GM21576 (cell line): ENCODE measurements around the gene FIBCD1.
A peak's percentile ranks its signal among the peaks of the same experiment; 100 is the strongest.

Source experiments
- ATAC-seq: cut with Tn5 transposase; IDR thresholded peaks from one replicate; pipeline ENCODE4 v1.9.1; 2021; ENCODE audit warnings: mild to moderate bottlenecking, moderate library complexity; ENCODE audit not compliant: unreplicated experiment

FIBCD1 gene

DNA sequence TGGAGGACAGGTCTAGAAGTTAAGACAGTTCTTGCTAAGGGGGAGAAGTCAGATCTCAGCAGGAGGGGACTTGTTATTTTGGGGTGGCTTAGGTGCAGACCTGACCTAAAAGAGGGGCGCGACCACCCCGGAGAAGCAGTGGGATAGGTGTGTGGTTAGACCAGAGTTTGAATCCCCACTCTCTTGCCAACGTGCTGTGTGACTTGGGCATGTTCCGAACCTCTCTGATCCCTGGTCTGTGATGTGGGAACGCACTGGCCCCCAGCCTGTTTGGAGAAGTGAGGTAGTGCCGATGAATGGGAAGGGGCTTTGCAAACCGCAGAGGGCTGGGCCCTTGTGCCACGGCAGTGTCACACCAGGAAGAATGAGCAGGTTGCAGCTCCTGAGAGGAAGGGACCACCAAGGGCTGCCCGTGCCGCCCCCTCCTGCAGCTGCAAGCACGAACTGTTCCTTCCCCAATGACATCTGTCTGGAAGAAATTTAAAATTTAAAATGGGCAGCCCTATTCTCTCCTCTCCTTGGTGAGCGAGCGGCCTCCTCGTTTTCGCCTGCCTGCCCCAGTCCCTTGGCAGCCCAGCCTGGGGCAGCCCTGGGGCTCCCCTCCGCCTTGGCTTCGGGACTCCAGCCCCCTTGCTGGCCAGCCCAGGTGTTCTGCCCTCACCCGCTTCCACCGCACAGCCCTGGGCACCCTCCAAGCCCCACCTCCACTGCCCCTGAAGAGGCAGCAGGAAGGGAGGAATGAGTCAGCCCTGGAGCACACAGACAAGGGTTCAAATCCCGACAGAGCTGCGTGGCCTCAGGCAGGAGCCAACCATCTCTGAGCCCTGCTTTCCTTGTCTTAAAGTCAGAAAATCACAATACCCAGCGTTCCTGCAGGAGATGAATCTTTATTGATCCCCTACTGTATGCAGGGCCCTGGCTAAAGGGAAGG is 1.6 kb downstream of the FIBCD1 start:
- ATAC-seq = no peak

DNA sequence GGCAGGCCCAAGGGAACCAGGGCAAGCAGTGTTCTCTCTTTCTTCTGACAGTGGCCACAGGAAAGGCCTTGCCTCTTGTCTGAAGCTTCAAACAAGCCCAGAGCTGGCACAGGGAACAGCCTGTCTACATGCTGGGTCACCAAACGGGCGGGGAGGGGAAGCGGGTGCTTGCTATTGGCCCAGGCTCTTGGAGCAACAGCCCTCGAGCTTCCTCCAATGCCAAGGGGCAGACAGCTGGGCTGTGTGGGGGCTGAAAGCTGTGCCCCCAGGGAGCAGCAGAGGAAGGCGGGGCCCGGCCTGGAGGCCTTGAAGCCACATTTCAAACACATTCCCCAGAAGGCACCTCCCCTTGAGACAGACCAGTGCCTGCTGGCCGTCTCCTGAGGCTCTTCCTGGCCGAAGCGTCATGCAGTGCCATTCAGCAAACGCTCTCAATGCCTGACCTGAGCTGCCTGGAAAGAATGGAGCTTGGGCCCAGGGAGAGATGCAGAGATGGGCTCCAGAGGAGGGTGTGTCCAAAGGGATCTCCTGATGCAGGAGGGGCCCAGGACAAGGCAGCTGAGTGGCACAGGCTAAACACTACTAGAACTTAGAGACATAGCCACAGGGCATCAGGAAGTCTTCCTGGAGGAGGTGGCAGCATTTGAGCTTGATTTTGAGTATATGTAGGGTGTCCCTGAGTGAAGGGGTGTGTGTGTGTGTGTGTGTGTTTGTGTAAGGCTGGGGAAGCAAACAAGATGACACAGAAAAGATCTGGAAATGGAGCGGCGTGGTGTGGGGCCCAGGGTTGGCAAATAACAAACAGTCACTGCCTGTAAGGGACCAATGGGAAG is 2.5 kb downstream of the FIBCD1 start:
- no peak for ATAC-seq

DNA sequence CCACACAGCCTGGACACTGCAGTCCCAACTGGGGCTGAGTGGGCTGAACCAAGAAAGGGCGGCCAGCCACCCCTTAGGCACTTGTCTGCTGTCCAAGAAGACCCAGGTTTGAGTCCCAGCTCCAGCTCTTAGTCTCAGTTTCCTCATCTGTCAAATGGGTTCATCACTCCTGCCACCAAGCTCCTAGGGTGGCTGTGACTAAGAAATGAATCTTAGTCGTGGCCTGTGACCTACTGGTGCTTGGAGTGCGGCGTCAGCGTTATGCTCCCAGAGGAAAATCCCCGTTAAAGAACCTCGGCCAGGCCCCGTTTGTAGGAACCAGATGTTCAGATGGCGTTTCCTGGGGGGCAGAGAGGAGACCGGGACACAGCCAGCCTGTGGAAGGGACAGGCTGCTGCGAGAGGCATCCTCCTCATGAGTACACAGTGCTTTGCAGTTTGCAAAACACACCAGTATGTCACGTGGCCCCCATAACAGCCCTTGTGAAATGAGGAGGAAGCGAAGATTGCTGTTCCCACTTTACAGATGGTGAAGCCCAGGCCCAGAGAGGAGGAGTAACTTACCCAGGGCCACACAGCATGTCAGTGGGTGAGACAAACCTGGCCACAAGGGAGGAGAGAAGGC is 3.3 kb downstream of the FIBCD1 start:
- ATAC-seq = no peak

DNA sequence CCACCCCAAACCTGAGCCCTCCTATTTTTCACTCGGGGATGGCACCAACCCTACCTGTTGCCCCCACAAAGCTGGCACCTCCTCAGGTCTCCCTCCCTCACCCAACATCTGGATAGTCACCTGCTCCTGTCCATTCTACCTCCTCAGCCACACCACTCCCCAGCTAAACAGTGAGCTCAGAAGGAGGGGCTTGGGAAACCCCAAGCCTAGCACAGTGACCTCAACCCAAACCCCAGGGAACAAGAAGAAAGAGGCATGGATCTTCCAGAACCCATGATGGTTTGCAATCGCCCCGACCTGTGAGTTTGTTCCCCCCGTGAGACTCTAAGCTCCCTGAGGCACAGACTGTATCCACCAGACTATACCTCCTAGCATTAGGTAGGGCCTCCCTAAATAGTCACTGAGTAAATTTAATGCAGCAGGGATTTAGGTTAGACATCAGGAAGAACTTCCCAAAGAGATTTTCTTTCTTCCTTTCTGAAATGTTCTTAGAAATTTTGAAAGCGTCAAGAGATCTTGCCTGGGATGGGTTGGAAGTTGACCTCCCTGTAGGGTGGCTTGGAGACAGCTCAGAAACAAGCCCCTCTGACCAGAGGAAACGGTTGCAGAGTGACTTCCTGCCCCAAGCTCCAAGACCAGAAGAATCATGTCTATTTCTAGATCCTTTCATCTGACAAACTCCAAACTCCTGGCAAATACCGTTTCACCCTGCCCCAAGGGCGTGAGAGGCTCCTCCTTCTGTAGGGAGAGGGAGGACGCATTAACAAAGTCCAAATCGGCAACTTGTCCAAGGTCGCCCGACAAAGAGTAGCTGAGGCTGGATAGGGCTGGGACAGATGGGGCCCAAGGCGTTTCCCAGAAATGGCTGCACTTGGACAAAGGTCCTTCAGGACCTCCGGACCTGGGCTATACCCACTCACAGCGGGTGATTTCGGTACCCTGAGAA is 4.1 kb downstream of the FIBCD1 start:
- ATAC-seq = no peak

DNA sequence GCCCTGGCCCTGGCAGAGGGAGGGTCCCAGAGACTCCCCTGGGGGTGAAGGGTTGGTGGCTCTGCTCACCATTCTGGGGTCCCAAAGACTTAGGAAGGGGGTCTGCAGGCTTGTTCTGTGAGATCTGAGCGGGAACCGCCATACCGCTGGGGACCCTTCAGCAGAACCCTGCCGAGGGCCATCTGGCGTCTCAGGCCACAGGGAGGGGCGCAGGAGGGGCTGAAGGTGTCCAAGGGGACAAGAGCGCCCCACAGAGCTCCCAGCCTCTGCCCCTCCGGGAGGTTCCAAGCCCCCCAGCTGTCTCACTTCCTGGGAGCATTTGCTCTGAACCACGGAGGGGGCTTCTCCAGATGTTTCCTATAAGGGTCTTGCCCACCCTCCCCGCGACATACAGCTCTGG is 4.8 kb downstream of the FIBCD1 start:
- ATAC-seq = no peak

DNA sequence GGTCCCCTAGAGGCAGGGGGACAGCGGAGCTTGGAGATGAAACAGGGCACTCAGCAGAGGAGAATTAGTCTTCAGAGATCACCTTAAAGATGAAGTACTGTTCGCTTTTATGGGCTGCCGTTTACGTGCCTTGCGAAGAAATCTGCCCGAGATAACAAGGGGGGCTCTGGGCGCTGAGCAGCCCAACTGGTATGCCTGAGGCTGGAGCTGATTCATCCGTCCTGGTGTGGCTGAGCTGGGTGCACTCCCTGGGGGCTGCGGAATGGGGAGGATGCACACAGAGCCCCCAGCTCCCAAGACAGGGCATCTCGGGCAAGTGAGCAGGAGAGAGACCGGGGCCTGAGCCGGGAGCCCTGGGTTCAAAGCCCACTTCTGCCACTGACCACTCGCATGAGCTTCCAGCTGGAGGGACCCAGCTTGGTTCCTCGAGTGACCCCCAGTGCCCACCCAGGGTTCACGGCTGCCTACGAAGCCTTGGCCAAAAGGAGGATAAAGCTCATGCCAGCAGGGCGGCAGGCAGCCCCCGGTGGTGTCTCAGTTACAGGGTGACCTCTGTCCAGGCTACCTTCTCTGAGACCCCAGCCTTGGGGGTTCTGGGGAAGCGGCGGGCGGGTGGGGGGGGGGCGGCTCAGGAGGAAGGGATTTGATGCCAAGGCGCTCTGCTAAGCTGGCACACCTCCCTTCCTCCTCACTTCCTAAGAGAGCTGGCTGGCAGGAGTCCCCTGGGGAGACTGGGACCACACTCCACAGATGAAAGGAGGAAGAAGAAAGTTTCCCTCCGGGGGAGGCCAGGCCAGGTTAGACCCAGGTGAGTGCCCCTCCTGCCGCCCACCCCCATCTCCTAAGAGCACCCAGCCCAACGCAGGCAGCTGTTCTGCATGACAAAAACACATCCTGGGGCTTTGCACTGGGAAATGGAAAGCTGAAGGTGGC is 5.7 kb downstream of the FIBCD1 start:
- no peak for ATAC-seq

DNA sequence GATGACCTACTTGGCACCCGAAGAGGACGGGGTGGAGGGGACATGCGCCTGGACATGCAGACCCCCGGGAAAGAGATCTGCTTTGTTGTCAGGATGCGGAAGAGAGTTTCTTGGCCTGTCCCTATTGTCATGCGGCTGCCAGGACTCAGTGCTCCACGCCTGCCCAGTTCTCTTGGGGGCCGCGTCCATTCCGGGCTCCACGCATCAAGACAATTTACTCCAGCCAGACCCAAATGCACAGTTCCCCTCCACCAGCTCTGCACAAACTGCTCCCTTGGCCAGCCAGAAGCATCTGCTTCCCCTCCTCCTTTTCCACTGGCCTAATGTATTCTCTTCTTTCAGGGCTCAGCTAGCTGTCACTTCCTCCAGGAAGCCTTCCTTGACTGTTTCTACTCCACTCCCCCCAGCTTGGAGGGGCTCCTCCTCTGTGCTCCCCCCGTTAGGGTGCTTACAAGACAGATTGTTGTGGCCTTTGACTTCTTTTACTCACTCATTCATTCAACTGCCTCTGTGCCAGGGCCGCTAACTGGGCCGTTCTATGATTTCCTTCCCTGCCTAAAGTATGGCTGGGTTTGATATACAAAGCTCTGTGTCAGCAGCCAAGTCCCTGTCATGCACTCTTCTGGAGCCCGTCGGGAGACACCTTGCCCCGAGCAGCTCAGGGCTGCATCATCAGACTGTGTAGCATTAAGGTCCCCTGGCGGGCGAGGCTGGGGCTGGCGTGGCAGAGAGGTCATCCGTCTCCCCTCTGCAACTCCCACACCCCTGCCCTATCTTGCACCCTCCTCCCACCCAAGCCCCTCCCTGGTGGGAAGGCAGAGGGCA is 6.6 kb downstream of the FIBCD1 start:
- ATAC-seq = no peak

DNA sequence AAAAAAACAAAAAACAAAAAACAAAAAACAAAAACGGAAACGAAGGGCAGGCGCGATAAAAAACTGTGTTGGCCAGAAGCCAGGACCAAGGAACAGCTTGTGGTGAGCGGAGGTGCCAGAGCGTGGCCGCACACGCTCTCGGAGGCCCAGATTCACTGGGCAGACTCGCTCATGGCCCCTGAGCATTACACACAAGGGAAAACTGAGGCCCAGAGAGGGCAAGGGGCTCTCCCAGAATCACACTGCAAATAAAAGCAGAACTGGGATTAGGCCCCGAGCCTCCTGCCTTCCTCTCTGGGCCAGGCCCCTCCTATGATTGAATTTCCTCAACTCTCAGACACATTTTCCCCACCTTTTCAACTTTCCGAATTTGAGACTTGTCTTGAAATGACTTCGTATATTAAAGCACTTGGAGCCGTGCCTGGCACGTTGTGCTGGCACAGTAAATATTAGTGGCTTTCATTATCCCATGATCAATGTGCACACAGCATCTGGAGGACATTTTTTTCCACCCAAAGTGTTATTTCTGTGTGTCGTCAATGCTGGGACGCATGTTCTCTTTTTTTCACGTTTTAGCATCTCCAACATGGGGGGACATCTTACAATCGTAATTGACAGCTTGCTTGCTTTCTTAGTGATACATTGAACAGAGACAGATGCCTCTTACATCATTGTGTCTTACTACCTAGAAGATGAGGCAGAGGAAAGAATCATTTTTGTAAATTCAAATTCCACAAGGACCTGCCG is 7.4 kb downstream of the FIBCD1 start:
- ATAC-seq = peak; percentile 51

DNA sequence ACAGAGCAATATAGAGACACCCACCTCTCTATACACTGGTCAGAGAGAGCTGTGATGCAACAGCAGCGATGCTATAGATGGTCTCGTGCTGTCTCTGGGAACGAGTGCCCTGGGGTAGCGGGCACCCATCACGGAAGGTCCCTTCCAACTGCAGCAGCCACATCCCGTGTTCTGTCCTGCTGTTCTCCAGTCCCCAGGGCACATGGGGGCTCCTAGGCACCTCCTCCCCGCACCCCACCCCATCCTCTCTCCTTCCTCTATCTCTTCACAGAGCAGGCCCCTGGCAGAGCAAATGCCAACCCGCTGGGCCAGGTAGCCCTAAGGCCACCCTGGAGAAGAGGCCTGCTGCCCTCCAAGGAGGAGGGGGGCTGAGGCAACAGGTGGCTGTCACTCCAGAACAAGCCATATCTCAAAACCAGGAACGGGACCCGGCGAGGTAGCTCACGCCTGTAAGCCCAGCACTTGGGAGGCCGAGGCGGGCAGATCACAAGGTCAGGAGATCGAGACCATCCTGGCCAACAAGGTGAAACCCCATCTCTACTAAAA is 8.2 kb downstream of the FIBCD1 start:
- no peak for ATAC-seq

DNA sequence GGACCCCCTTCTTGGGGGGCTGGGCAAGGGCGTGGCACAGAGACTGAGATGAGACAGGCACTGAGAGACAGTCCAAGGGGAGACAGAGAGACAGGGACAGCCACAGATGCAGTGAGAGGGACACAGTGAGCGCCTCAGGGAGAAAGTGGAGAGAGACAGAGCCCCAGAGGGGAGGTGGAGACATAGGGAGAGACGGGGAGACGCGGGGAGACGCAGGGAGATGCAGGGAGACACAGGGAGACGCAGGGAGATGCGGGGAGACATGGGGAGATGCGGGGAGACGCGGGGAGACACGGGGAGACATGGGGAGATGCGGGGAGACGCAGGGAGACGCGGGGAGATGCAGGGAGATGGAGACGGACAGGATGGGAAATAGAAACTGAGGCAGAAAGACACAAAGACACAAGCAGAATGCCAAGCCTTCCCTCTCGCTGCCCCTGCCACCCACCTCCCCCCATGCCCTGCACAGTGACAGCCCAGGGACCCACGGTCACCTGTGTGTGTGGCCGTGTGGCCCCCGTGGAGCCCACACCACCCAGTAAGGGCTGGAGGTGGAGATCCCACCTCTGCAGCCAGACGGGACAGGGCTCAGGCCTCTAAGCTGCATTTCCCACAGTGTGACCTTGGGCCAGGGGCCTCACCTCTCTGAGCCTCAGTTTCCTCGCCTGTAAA is 8.8 kb downstream of the FIBCD1 start:
- ATAC-seq = no peak

DNA sequence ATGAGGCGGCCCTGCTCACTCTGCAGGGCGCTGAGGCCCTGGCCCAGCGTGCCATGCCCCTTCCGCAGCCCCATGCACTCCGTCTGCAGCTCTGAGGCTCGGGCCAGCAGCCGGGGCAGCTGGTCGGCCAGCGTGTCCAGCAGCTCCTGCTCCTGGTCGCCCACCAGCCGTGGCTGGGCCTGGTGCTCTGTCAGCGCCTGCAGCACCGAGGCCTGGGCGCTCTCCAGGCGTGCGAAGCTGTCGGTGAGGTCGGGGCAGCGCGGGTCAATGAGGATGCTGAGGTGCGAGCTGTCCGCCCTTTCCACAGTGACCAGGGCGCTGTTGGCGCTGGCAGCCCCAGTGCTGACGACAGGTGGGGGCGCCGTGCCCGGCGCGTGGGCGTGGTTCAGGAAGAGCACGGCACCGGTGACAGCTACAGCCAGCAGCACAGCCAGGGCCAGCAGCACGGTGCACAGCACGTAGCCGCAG is 9.4 kb downstream of the FIBCD1 start:
- no peak for ATAC-seq

DNA sequence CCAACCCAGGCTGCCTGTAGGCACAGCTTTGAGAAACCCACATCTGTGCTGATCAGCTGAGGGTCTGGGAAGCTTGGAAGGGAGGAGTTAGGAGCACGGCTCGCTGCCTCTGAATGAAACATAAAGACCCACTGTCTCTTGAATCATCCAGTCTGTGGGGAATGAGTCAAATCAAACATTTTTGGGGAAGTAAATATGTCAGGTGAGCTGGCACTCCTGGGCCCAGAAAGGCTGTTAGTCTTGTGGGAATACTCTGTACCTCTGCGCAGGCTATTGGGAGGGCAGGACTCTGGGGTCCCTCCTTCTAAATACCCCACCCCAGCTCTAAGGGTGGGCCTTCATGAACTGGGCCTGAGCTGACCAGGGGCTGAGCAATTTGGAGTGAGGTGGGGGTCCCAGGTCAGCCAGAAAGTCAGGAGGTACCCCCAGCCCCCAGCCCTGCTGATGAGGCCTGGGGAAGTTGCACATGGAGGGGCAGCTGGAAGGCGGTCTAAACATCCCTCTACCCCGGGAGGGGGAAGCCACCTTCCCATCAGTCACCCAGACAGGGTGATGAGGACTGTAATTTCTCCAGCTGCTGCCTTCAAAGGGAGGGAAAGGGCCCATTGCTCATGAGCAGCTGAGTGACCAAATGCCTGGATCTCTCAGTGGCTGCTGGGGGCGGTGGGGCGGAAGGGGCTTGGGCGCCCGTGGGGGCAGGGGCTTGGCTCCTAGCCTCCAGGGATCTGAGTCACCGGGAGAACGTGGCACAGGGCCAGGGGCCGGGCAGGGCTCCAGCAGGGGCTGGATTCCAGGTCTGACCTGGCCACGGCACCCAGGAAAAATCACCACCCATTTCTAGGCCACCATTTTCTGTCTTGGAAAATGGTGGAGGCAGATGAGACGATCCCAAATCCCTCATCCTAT is 10.8 kb downstream of the FIBCD1 start:
- ATAC-seq = no peak

DNA sequence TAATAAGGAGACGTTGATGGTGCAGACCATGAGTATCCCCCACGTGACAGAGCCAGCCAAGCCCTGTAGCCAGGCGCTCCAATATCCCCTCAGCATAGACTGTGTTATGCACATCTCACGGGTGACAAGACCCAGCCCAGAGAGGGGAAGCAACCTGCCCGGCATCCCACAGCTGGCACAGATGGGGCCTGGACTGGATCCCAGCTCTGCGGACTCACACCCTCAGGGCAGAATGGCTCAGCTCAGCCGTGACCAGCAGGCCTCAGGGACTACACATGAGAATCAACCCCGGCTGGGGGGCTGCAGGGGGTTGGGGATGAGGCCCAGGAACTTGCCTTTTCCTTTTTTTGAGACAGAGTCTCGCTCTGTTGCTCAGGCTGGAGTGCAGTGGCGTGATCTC is 11.7 kb downstream of the FIBCD1 start:
- ATAC-seq = no peak

DNA sequence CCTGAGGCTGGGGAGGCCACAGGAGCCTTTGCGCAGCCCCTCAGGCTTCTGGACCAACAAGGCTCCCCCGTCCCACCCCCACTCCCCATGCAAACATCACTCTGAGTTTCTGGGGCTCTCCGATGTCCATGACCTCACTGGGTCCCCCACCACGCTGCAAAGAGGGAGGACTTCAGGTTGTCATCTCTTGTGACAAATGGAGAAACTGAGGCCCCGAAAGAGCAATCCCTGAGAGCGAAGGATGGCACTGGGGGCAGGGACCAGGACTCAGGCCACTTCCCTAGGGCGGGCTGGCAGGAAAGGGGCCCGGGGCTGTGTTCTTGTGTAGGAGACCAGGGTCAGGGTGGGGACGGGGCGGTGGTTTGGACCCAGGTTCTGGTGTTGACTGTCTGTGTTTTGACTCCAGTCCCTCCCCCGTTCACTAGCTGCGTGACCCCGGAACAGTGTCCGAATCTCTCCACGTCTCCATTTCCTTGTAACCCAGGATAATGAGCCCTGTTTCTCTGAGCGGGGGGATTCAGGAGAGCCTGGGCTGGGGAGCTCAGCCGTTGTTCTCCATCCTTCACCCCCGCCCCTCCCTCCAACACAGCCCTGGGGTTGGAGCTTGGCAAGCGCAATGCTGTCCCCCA is 13.9 kb downstream of the FIBCD1 start:
- no peak for ATAC-seq

DNA sequence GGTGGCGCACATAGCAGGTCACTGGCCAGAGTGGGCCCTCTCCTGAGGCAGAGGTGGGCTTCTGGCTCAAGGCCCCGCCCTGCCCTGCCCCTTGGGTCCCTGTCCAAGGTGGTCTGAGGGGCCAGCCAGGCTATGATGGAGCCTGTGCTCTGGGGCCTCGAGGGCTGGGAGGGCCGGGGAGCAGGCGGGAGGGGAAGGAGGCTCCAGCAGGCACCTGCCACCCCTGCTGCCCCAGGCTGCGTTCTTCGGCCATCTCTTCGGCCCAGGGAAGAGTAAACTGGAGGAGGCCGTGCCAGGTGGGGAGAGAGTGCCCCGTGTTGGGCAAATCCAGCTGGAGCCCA is 14.6 kb downstream of the FIBCD1 start:
- no peak for ATAC-seq
